Putamen (tissue), 1 donor: Measurements from ENCODE around the gene CADPS2.
A peak's percentile ranks its signal among the peaks of the same experiment; 100 is the strongest.

Source experiments
- DNase-seq: peaks from one replicate; pipeline ENCODE4 v3.0.0-alpha.2; 2016; ENCODE audit warnings: low spot score

CADPS2 gene

DNA sequence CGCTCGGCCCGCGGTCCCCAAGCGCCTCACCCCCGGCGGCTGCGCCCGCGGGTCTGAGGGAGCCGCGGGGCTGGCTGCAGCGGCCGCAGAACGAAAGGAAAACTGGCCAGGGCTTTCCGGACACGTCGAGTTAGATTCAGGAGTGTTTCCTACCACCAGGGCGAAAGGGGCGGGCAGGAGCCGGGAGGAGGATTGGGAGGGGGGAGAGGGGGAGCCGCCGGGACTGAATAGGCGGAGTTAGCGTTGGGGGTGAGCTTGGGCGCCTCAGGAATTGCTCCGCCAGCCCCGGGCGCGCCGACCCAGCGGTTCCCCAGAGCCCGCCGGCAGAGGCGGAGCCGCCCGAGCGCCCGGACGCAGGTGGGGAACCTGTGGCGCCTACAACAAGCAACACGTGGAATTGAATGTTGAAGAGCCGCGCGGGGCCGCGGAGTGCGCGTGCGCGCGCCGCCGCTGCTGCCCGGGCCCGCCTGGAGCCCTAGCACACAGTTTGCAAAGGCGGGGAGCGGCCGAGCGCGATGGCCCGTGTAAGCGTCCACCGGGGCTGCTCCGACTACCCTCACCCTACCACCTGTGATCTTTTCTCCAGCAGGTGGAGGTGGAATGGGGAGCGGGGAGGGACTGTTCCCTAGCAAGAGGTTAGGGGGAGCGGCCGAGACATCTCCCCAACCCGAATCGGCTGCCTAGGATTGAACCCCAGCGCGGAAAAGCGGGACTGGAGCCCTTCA lies at the start of gene CADPS2:
CADPS2 (minus strand) TSS at position 104 of the 725 bp plus-strand sequence. CDS start 123 bp downstream, outside the sequence.
- DNase-seq, result peak; percentile 53

DNA sequence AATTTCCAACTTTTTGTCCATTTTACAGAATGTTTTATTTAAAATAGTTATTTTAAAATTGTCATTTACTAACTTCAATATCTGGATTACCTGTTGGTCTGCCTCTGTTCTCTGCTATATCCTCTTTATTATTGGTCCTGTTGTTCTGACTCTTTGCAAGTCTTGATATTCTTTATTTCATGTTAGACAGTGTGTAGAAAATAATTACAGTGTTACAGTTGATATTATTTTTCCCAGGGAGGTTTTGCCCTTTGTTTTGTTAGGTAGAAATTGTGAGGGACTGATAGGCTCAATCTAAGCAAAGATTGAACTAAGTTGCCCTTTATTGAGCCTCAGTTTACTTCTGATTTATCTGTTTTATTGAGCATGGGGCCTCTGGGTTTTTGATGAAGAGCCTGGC lies 49.4 kb upstream of the CADPS2 start:
- DNase-seq, result no peak

DNA sequence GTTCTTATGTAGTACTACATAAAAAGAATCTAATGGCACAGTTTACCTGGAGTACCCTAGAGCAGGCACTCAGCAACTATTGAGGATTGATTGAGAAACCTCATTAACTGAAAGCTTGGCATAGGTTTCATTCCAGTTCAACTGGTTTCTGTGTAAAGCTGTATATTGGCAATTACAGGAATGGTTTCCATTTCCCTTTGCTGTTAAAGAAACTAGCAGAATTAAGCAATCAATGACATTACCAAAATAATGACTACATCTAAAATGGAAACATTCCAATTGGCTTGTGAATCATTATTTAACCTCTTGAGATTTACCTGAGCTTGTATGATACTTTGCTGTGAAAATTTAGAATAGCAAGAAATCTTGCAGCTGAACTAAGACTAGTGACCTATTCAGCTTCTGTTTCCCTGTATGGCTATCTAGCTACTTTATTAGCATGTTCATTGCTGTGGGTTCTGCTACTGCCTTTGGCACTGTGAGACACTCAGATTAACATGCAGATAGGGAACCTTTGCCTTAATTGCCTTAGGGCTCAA lies 33.5 kb upstream of the CADPS2 start:
- DNase-seq, result no peak

DNA sequence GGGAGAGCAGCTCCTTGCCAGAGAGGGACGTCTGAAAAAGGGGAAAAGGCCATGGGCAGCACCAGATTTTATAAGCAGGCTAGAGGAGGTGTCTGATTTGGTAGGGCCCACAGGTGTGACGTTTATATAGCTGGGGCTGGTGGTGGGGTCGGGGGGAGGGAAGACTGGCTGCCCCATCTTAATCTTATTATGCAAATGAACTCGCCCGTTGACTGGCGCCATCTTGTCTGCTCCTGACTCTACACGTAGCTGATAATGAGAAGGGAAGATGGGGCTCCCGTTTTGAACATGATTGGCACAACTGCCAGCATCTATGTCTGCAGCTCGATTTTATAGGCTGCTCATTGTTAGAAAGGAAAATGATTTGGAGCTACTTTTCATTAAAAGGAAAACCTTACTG lies 28.6 kb upstream of the CADPS2 start:
- no peak for DNase-seq

DNA sequence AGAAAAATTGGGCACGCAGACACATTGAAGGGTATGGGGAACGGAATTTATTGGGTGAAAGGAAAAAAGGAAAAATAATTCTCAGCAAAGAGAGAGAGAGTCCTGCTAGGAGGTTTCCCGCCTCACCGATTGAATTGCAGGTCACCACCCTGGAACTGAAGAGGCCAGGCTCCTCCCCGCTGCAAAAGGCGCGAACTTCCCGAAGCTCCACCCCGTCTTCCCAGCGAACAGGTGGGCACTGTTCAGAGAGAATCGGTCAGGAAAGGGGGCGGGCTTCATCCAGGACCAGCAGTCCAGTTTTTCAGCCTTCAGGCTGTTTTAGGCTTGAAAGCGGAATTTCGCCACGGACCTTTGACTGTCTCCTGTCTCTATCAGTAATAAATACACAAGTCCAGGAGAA lies 27.3 kb upstream of the CADPS2 start:
- no peak for DNase-seq

DNA sequence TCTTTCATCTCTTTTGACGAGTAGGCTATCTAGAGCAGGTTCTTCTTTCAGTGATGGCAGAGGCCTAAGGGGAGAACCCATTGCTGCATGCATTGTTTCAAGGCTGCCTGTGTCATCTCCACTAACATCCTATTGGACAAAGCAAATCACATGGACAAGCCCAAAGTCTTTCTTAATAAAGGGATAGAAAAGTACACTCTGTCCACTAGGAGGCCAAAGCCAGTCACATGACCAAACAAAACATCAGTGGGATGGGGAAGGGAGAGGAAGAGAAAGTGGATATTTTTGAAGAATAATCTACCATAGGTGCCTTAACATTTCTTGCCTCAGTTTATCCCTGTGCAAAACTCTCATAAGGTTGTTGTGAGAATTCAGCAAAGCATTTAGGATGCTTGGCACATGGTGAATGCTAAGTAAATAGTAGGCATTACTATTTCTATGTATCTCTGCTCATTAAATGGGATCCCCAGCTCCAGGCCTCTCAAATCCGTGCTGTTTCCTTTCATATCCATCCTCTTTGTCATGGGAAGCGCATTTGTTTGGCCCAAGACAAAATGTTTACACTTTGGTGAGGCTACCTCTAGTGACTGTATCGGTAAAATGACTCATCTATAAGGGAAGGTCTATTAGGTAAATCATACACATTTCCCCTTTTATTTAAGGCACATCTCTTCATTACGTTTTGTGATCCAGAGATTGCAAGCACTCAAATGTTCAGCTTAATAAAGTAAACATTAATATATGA lies 16.7 kb upstream of the CADPS2 start:
- no peak for DNase-seq

DNA sequence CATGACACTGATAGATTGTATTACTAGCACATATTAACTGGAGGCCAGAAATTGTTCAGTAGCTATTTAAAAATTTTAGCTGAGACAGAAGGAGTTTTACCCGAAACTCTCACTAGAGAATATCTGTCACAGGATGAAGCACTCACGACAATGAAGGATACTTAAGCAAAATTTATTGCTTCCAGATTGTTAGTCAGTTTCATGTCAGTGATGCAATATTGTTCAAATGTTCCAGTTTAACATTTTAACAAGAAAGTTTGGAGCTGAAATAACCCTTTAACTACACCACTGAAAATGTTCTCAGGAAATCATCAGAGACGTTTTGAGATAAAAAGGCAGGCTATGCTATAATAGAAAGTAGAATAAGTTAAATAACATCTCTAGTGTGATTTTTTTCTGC lies 15.0 kb upstream of the CADPS2 start:
- no peak for DNase-seq

DNA sequence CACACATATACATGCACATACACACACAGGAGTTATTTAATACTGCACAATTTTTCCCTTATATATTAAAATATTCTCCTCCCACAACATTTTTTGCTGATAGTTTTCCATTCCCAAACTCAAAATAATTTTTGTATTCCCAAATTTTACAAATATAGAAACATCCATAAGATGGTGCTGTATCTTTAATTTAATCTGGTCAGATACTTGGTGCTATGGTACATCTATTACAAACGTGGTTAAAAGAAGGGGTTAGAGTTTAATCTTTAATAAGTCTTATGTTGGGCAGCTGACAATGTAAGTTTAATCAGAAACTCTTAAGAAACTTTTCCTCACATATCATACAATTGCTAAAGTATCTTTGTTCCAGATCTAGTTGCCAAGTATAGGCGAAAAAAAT lies 10.2 kb upstream of the CADPS2 start:
- no peak for DNase-seq

DNA sequence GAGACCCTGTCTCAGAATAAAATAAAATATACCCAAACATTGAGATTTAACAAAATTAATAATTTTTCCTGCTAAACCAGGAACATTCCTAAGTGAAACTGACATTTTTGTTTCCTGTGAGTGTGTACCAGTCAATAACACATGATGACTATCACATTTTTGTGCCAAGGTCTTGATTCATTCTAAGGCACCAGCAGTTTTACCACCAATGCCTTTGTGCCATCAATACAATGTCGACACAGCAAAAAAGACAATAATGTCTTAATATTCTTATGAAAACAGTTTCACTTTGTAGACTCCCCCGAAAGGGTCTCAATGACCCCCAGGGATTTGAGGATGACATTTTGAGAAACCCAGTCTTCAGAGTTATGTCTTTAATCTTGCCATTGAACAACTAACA lies 7.2 kb upstream of the CADPS2 start:
- no peak for DNase-seq

DNA sequence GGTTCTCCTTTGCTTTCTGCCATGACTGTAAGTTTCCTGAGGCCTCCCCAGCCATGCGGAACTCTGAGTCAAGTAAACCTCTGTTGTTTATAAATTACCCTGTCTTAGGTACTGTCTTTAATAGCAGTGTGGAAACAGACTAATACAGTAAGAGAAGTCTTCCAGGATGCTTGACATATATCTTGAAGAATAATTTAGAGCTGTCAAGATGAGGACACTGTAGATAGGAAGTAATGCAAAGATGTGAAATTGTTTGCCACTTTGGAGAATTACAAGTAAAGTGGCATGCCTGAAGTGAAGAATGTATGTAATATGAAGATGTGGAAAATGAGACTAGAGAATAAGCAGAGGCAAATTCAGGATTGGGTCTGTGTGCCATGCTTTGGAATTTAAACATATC lies 2.9 kb upstream of the CADPS2 start:
- no peak for DNase-seq

DNA sequence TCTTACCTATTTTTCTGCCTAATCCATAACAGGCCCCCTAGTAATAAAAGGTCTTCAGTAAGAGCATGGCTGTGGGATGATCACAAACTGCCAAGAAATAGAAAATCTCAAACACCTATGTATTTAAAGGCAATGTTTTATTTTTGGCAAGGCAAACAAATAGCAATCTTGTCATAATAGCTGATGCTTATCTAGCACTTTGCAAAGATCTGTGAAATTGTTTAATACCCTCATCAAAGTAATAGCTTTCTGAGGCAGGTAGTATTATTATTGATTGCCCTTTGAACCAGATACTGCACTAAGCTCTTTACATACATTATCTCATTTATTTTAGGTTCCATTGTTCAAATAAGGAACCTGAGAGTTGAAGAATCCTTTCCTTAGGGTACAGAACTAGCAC lies 1.6 kb upstream of the CADPS2 start:
- no peak for DNase-seq

DNA sequence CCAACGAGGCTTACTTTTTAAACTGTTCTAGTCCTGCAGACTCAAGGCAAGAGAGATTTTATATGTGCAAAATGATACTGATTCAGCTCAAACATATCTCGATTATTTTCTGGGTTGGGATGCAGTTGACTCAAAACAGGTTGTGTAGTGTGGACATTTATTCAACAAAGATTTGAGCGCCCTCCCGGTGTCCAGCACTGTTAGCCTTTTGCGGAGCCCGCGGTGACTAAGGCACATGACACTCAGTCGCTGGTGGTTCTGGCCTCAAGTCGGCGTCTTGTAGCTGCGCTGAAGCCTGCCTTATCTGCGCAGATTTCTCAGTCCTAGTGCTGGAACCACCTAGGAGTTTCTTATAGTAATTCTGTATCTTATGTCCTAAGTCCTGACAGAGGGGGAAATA lies 938 bp upstream of the CADPS2 start:
- DNase-seq, result peak; percentile 38

DNA sequence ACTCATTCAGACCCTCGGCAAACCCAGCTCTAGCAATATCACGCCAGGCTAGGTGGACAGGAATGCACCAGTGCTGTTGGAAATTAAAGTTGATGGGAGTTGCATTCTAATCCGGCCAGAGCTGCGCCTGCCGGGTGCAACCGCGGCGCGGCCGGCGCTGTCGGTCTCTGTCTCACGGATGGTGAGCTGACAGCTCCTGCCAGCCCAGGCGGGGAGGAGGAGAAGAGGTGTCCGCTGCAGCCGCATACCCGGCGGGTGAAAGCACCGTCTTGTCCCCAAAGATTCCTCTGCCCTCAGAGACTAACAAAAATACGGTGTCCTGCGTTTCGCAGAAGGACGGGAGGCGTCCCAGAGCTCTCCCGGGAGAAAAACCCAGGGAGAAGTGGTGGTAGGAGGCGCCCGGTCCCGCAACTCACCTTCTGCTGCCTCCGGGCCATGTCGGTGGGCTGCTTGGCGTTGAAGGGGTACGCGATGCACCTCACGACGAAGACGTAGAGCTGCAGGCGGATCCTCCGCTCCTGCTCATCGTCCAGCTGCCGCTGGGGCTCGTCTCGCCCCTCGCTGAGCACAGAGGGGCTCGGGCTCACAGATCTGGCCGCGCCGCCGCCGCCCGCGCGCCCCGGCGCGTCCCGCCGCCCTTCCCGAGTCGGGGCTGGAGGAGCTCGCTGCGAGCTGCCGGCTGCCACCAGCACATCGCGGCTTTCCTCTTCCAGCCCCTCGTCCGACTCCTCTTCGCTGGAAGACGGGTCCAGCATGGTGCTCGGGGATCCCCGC lies 490 bp downstream of the CADPS2 start:
- DNase-seq, result no peak

DNA sequence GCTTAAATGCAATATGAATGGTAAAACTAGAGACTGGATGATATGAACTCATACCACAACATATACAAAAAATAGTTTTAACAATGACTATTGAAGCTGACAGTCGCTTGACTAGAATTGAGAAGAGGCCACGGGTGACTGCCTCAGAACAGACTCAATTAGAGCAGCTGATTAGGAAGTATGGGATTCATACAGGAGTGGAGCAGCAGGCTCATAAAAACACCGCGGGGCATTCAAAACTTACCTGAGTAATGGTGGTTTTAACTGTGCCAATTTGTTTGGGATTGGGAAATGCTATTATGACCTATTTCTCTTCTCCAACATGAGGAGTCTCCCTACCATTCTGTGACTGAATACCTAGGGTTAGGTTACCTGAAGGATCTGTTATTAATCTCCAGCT lies 2.1 kb downstream of the CADPS2 start:
- DNase-seq, result no peak

DNA sequence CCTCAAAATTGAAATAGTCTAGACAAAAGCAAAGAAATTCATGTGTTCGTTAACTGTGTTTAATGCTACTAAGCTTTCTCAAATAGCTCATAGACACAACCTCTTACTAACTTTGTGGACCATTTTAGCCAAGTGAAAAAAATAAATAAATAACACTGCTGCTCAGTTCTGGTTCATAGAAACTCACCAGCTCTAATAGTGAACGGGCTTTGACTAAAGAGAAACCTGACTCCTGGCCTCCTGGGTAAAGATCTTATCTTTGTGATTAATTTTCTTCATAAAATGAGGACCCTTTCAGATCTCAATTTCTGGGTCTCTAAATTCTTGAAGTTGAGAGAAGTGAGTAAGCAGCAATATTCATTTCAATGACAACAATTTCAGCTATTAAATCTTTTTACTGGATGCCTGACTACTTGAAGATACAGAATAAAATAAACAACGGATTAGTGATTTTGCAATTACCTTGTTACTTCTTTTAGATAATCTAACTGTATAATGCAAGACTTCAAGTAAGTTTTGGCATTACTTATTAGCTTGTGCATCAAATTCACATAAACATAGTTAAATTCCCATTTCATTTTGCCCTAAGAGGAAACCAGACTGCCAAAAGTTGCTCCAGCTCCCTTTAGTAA lies 3.1 kb downstream of the CADPS2 start:
- DNase-seq, result no peak

DNA sequence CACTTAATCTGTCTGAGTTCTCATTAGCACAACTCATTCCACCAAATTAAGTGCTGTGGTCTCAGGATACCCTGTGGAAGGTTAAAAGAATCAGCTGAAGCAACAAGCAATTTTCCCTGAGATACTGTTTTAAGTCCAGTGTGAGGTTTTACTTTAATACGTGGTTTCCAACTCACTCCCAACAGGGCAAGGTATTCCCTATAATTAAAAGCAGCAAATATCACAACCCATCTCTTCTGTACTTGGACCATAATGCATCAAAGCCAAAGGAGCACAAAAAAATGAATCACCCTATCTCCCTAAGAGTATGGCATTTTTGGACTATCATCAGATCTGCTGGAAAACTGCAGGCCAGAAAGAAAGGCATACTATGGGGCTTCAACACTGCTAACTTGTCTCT lies 4.9 kb downstream of the CADPS2 start:
- DNase-seq, result no peak

DNA sequence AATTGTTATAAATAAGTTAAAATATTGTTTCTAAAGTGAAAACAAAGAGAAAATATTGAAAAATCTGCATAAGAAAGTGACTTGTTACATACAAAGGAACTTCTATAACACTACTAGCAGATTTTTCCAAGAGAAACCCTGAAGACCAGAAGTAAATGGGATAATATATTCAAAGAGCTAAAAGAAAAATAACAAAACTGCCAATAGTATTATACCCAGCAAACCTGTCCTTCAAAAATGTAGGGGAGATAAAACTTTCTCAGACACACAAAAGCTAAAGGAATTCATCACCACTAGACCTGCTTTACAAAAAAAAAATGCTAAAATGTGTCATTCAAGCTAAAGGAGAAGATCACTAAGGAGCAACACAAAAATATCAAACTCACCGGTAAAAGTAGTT lies 17.0 kb downstream of the CADPS2 start:
- DNase-seq, result no peak

DNA sequence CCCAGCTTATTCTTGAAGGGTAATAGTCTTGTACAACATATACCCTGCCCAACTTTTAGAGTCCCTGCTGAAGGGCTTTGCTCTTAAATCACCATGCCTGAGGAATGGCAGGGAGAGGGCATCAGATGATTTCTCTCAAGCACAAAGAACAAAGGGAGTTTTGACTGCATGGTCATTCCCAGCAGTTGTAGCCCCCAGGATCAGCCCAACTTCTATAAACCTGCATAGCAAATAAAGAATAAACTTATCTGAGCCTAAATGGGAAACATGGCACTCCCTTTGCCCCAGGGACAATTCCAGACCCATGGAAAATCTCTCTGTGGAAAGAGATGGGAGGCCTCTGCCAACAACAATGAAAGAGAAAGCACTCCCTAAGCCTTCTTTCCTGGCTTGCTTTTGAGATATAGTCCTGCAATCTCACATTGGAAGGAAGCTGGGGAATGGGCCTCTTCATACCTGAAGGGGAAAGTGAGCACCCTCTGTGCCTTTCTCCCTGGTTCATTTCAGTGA lies 18.7 kb downstream of the CADPS2 start:
- DNase-seq, result no peak

DNA sequence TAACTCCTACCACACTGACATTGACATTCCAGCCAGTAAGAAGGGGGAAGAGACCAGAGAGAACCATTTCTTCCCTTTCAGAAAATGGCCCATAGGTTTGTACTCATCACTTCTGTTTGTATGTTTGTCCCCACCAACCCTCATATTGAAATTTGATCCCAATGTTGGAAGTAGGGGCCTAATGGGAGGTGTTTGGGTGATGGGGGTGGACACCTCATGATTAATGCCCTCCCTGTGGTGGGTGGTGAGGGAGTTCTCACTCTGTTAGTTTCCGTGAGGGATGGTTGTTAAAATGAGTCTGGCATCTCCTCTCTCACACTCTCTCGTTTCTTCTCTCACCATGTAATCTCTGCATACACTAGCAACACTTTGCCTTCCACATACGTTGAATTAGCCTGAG lies 21.4 kb downstream of the CADPS2 start:
- DNase-seq, result no peak

DNA sequence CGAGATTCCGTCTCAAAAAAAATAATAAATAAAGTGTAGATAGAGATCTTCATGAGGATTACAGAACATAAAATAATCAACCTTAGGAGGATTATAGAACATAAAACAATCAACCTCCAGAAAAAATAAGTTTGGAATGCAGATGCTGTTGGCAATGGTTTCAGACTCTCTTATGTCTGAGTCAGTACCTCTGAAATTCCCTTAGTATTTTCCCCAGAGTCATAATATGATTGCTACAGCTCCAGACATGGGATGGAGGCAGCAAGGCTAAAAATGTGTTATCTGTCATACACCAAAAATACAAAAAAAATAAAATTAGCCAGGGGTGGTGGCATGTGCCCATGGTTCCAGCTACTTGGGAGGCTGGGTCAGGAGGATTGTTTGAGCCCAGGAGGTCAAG lies 22.2 kb downstream of the CADPS2 start:
- no peak for DNase-seq

DNA sequence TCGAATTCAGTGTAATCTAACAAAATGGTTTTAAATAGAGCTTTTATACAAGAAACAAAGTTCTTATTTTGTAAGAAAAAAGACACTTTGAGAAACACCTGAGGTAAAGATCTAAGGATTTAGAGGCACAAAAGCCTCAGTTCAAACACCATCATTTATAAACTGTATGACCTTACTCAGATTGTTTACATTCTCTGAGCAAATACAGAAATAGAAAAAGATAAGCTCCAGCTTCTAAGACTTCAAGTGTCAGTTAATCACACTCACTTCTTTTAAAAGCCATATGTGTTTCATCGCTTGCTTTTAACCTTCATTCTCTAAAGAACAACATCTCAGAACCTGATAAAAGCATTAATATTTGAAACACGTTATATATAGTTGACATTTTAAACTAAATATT lies 27.9 kb downstream of the CADPS2 start:
- no peak for DNase-seq

DNA sequence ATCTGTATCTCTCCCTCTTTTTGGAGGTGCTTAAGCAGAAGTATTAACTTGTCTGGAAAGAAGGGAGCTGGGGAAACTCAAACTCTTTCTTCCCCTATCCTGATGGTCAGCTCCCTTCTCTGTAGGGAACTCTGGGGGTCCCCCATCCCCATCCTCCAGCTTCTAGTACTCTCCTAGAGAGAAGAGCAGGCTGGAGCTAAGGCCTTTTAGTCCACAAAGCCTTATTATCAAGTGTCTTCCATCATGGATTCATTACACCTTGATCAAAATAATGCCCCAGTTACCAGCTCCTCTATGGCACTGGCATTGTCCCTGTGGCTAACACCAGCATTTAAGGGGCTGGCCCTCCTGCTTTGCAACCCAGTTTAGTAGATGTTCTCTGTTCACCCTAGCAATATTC lies 35.7 kb downstream of the CADPS2 start:
- no peak for DNase-seq
